Measurements from ENCODE around the gene ANKRD66.

DNA sequence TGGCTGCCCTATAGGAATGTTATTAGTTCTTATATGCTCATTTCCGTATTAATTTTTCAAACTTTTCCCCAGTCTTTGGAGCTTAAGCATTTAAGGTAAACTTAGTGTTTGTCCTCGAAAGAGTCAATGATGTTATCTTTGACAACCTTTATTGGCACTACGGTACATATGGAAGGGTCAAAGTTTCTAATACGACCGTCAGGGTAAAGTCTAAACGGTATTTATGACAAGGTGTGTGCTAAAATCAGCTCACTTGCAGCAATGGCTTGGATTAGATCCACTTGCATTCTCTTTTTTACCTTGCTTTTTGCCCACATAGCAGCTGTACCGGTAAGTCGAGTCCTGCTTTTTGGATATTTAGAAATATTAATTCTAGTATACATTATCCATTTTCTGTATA lies 46.4 kb downstream of the ANKRD66 start, which contains the start of gene MEP1A:
- TF ChIP-seq POLR2AphosphoS5 (IDR thresholded peaks at IDR 0.05; ENCODE audit: low read depth, low read length) (no peak), CTCF (IDR thresholded peaks at IDR 0.05 in 2 of 3, conservative IDR thresholded peaks at IDR 0.05 in 1 of 3; ENCODE audit: borderline replicate concordance in 1 of 3, insufficient read depth in 1 of 3, low read depth in 2 of 3, low read length in 2 of 3) (no peak), POLR2A (IDR thresholded peaks at IDR 0.05; ENCODE audit: borderline replicate concordance, extremely low read depth, insufficient read depth, insufficient read length) (no peak), ATF3 (IDR thresholded peaks at IDR 0.05) (no peak), SIN3A (IDR thresholded peaks at IDR 0.05; ENCODE audit: low read depth) (no peak)
- TF ChIP-seq, protein P1, sequence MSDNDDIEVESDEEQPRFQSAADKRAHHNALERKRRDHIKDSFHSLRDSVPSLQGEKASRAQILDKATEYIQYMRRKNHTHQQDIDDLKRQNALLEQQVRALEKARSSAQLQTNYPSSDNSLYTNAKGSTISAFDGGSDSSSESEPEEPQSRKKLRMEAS (IDR thresholded peaks at IDR 0.05): no peak
